Neural progenitor cell (in vitro differentiated cells): ENCODE data around the gene IPO9.

Experiments
- CTCF ChIP-seq: fragments of 200-600 bp; sonication (generic); IDR thresholded peaks from 2 replicates; pipeline ENCODE4 v1.5.1; 2017; ENCODE audit warnings: antibody characterized with exemption, mild to moderate bottlenecking
- EZH2phosphoT487 ChIP-seq: fragments of 200-600 bp; sonication (generic); IDR thresholded peaks from 2 replicates; pipeline ENCODE4 v1.6.1; 2017; ENCODE audit warnings: antibody characterized with exemption

GRCh38 chr1:201900476-201900875 lies 71.5 kb downstream of the IPO9 start:
- no peak for TF ChIP-seq EZH2phosphoT487
- TF ChIP-seq CTCF = no peak
